Measurements from ENCODE around the gene ADAP2.

- TF ChIP-seq POLR2A (IDR thresholded peaks at IDR 0.05; ENCODE audit: control extremely low read depth in 1 of 2, low read depth in 2 of 2, low read length in 2 of 2), result no peak
- no peak for TF ChIP-seq CTCF (IDR thresholded peaks at IDR 0.05; ENCODE audit: control extremely low read depth in 1 of 3, insufficient read depth in 1 of 3, low read depth in 1 of 3, low read length in 3 of 3)
- TF ChIP-seq ATF2 (IDR thresholded peaks at IDR 0.05; ENCODE audit: low read length), result no peak
- no peak for TF ChIP-seq SRF (IDR thresholded peaks at IDR 0.05; ENCODE audit: low read depth, low read length)
- TF ChIP-seq EZH2 (IDR thresholded peaks at IDR 0.05; ENCODE audit: low read depth, low read length, severe bottlenecking), result no peak
These were observed 75.5 kb downstream of the ADAP2 start for GRCh38 chr17:30997270-30997669.

Measured in H1 (cell line).